Heart left ventricle (tissue), 13 donors: ENCODE results near the gene C1orf105.

Experiments
- POLR2A ChIP-seq, 2 donors: fragments of 450-650 bp; IDR thresholded peaks; one replicate each; pipeline ENCODE4 v1.6.1; 2017; ENCODE audit warnings: antibody characterized with exemption in 2 of 2, mild to moderate bottlenecking in 2 of 2, moderate library complexity in 2 of 2
- TF ChIP-seq, protein P1 (sequence below), 12 donors: fragments of 200-600 bp; sonication (generic) in 4 of 12; IDR thresholded peaks; one replicate each; pipeline versions ENCODE4 v1.5.0 to v1.8.0; 2018 to 2022; ENCODE audit warnings: antibody characterized with exemption in 12 of 12, mild to moderate bottlenecking in 5 of 12
- donor health status: ischemic (EF 13 %, LVEDD 7.1; RV severe dilation, severe dysfunction).
- donor health status: DM: no; HTN: yes; CAD: no.
- donor health status: DM: no; HTN: no; CAD: no.
- donor health status: ischemic (EF 25% LVEDD 6.9; RV normal size, moderate dysfunction).
- donor health status: ischemic (EF 25% LVEDD 5.7; RV mildly dilated, moderate dysfunction).
- donor health status: ischemic (EF 35%, LVEDD 5.7; RV mildly dilated, moderate dysfunction).
- donor health status: nonischemic (EF 11% LVEDD 7.7; RV severe dilation, severe dysfunction).
- donor health status: DM: yes; HTN: yes; CAD: no.
- donor health status: PGD.
- donor health status: ischemic (EF 29% LVEDD 5.4; RV normal size, mild dysfunction).
- donor health status: nonischemic (EF 23%, LVEDD 6.1; RV moderate dilation, normal function).

DNA sequence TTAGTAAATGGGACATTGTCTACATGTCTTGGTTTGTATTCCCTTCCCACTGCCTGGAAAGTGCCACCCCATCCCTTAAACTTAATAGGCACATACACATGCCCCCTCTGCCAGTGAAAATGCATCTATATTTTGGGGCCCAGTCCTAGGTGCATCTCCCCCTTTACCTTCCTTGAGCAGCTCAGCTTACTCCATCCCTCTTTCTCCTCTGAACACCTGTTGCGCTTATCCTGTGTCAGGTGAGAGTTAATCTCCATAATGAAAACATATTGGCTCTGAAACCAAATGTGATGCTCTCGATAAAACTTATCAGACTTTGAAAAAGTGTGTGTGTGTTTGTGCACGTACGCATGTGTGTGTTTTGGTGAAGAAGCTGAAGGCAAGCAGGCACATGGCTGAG lies 97.1 kb downstream of the C1orf105 start:
- no peak for TF ChIP-seq POLR2A (IDR thresholded peaks at IDR 0.05)
- TF ChIP-seq, protein P1, sequence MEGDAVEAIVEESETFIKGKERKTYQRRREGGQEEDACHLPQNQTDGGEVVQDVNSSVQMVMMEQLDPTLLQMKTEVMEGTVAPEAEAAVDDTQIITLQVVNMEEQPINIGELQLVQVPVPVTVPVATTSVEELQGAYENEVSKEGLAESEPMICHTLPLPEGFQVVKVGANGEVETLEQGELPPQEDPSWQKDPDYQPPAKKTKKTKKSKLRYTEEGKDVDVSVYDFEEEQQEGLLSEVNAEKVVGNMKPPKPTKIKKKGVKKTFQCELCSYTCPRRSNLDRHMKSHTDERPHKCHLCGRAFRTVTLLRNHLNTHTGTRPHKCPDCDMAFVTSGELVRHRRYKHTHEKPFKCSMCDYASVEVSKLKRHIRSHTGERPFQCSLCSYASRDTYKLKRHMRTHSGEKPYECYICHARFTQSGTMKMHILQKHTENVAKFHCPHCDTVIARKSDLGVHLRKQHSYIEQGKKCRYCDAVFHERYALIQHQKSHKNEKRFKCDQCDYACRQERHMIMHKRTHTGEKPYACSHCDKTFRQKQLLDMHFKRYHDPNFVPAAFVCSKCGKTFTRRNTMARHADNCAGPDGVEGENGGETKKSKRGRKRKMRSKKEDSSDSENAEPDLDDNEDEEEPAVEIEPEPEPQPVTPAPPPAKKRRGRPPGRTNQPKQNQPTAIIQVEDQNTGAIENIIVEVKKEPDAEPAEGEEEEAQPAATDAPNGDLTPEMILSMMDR (IDR thresholded peaks at IDR 0.05): no peak
